Measurements from ENCODE around the gene PCDHGA1. TPM values are rescaled to one million over a fixed set of nuclear protein-coding genes. Genes with fewer than 3 reads are reported as not detected.

Gene PCDHGA1
- total RNA-seq, 2 donors from 2014 or later, result 0.31 TPM

GRCh38 chr5:141529002-141529401, 198.7 kb downstream of the PCDHGA1 start:
- DNase-seq, result no peak
- ATAC-seq, result no peak
- intact Hi-C loops (cut with DNase I, micrococcal nuclease), result loop anchor here in 1 of 2 donors (10.0 kb wide), 1 partner anchor 204 kb away; the partner anchor contains the start of gene TAF7

GRCh38 chr5:141529873-141530272, 199.6 kb downstream of the PCDHGA1 start:
- ATAC-seq, result no peak

GRCh38 chr5:141532726-141533125, 202.4 kb downstream of the PCDHGA1 start:
- ATAC-seq (no peak), DNase-seq (no peak)
- intact Hi-C loops (cut with DNase I, micrococcal nuclease), result no loop called here

More at GRCh38 chr5:141529873-141530272, 199.6 kb downstream of the PCDHGA1 start:
- no peak for DNase-seq
- intact Hi-C loops (cut with DNase I, micrococcal nuclease), result loop anchor here in 1 of 2 donors (10.0 kb wide), 1 partner anchor 205 kb away; the partner anchor contains the start of gene TAF7

- intact Hi-C loops (cut with DNase I, micrococcal nuclease), result no loop called here
Measured at GRCh38 chr5:141533897-141534296, 203.6 kb downstream of the PCDHGA1 start.

GRCh38 chr5:141534492-141535213, 204.3 kb downstream of the PCDHGA1 start:
- intact Hi-C loops (cut with DNase I, micrococcal nuclease), result no loop called here
- ATAC-seq, result no peak

More at GRCh38 chr5:141533897-141534296, 203.6 kb downstream of the PCDHGA1 start:
- no peak for ATAC-seq
- no peak for DNase-seq

GRCh38 chr5:141543053-141543452, 212.7 kb downstream of the PCDHGA1 start:
- intact Hi-C loops (cut with DNase I, micrococcal nuclease), result no loop called here
- ATAC-seq, result no peak

More at GRCh38 chr5:141534492-141535213, 204.3 kb downstream of the PCDHGA1 start:
- DNase-seq, result no peak

GRCh38 chr5:141547488-141547887, 217.2 kb downstream of the PCDHGA1 start:
- DNase-seq, result no peak
- no peak for ATAC-seq
- intact Hi-C loops (cut with DNase I, micrococcal nuclease), result no loop called here

More at GRCh38 chr5:141543053-141543452, 212.7 kb downstream of the PCDHGA1 start:
- DNase-seq, result no peak

GRCh38 chr5:141547921-141548320, 217.6 kb downstream of the PCDHGA1 start:
- no peak for DNase-seq
- intact Hi-C loops (cut with DNase I, micrococcal nuclease), result no loop called here
- ATAC-seq, result no peak

- ATAC-seq (peak; percentile 54), DNase-seq (peak; percentile 74 to 84)
- intact Hi-C loops (cut with DNase I, micrococcal nuclease), result no loop called here
Measured at GRCh38 chr5:141557681-141558136, 227.4 kb downstream of the PCDHGA1 start.

GRCh38 chr5:141558150-141558549, 227.8 kb downstream of the PCDHGA1 start:
- intact Hi-C loops (cut with DNase I, micrococcal nuclease), result no loop called here
- DNase-seq, result no peak
- no peak for ATAC-seq

- ATAC-seq (no peak), DNase-seq (no peak)
- intact Hi-C loops (cut with DNase I, micrococcal nuclease), result no loop called here
Measured at GRCh38 chr5:141559461-141559860, 229.1 kb downstream of the PCDHGA1 start.

- intact Hi-C loops (cut with DNase I, micrococcal nuclease), result loop anchor here in 1 of 2 donors (10.0 kb wide), 2 partner anchors 145 to 235 kb away; partner anchors contain the start of genes PCDHGA10, PCDHGB7 and TAF7
- DNase-seq (no peak), ATAC-seq (peak; percentile 49)
Measured at GRCh38 chr5:141560151-141560550, 229.8 kb downstream of the PCDHGA1 start.

- intact Hi-C loops (cut with DNase I, micrococcal nuclease), result loop anchor here in 1 of 2 donors (10.0 kb wide), 2 partner anchors 146 to 236 kb away; partner anchors contain the start of genes PCDHGA10, PCDHGB7 and TAF7
Measured at GRCh38 chr5:141560725-141561483, 230.6 kb downstream of the PCDHGA1 start.

More at GRCh38 chr5:141560725-141561483, 230.6 kb downstream of the PCDHGA1 start:
- ATAC-seq (peak; percentile 90), DNase-seq (peak; percentile 72 to 88)

Other genes starting within 250 kb of the PCDHGA1 start
- 1 to 10 TPM; 1.1 to 1.2 TPM for gene PCDHB2, start 235.9 kb upstream of the PCDHGA1 start, total RNA-seq
- gene PCDHB3, start 230.0 kb upstream of the PCDHGA1 start, total RNA-seq, result 1 to 10 TPM in 1 of 2 donors, under 1 TPM in 1; 0.73 to 1.4 TPM
- gene PCDHB4, start 208.7 kb upstream of the PCDHGA1 start, total RNA-seq, result under 1 TPM; 0.46 to 0.81 TPM
- under 1 TPM; 0.31 to 0.56 TPM for gene PCDHB5, start 195.3 kb upstream of the PCDHGA1 start, total RNA-seq
- gene PCDHB6, start 180.5 kb upstream of the PCDHGA1 start, total RNA-seq, result under 1 TPM in 1 of 2 donors, not detected in 1; 0.11 TPM
- under 1 TPM; 0.12 to 0.34 TPM for gene PCDHB7, start 157.9 kb upstream of the PCDHGA1 start, total RNA-seq
- under 1 TPM; 0.59 to 0.67 TPM for gene PCDHB8, start 152.7 kb upstream of the PCDHGA1 start, total RNA-seq
- gene PCDHB16, start 148.1 kb upstream of the PCDHGA1 start, total RNA-seq, result 1 to 10 TPM in 1 of 2 donors, under 1 TPM in 1; 0.34 to 1.2 TPM
- under 1 TPM; 0.34 to 0.61 TPM for gene PCDHB9, start 143.4 kb upstream of the PCDHGA1 start, total RNA-seq
- gene PCDHB10, start 138.2 kb upstream of the PCDHGA1 start, total RNA-seq, result under 1 TPM; 0.40 to 0.56 TPM
- 1 to 10 TPM in 1 of 2 donors, under 1 TPM in 1; 0.82 to 1.4 TPM for gene PCDHB11, start 130.9 kb upstream of the PCDHGA1 start, total RNA-seq
- gene PCDHB12, start 121.8 kb upstream of the PCDHGA1 start, total RNA-seq, result under 1 TPM; 0.24 to 0.42 TPM
- 1 to 10 TPM; 1.3 to 2.0 TPM for gene PCDHB13, start 116.6 kb upstream of the PCDHGA1 start, total RNA-seq
- 1 to 10 TPM; 1.2 to 1.7 TPM for gene PCDHB14, start 107.2 kb upstream of the PCDHGA1 start, total RNA-seq
- 1 to 10 TPM in 1 of 2 donors, under 1 TPM in 1; 0.49 to 1.1 TPM for gene PCDHB15, start 85.1 kb upstream of the PCDHGA1 start, total RNA-seq
- 1 to 10 TPM in 1 of 2 donors, under 1 TPM in 1; 0.95 to 1.4 TPM for gene SLC25A2, start 26.5 kb upstream of the PCDHGA1 start, total RNA-seq
- gene TAF7, start 9.7 kb upstream of the PCDHGA1 start, total RNA-seq, result 10 to 100 TPM; 52.3 to 66.1 TPM
- under 1 TPM; 0.31 to 0.75 TPM for gene PCDHGA2, start 8.2 kb downstream of the PCDHGA1 start, total RNA-seq
- gene PCDHGA3, start 13.3 kb downstream of the PCDHGA1 start, total RNA-seq, result under 1 TPM; 0.21 to 0.39 TPM
- 1 to 10 TPM in 1 of 2 donors, under 1 TPM in 1; 0.79 to 1.1 TPM for gene PCDHGB1, start 19.6 kb downstream of the PCDHGA1 start, total RNA-seq
- under 1 TPM; 0.37 to 0.84 TPM for gene PCDHGA4, start 24.5 kb downstream of the PCDHGA1 start, total RNA-seq
- gene PCDHGB2, start 29.5 kb downstream of the PCDHGA1 start, total RNA-seq, result 1 to 10 TPM; 1.6 to 1.7 TPM
- gene PCDHGA5, start 33.6 kb downstream of the PCDHGA1 start, total RNA-seq, result 1 to 10 TPM in 1 of 2 donors, under 1 TPM in 1; 0.70 to 1.5 TPM
- gene PCDHGB3, start 39.7 kb downstream of the PCDHGA1 start, total RNA-seq, result 1 to 10 TPM in 1 of 2 donors, under 1 TPM in 1; 0.98 to 1.5 TPM
- 1 to 10 TPM; 1.6 to 2.0 TPM for gene PCDHGA6, start 43.4 kb downstream of the PCDHGA1 start, total RNA-seq
- gene PCDHGA7, start 52.2 kb downstream of the PCDHGA1 start, total RNA-seq, result 1 to 10 TPM; 1.3 to 1.5 TPM
- gene PCDHGB4, start 57.2 kb downstream of the PCDHGA1 start, total RNA-seq, result 1 to 10 TPM in 1 of 2 donors, under 1 TPM in 1; 0.98 to 1.3 TPM
- gene PCDHGA8, start 62.1 kb downstream of the PCDHGA1 start, total RNA-seq, result under 1 TPM; 0.73 to 0.82 TPM
- 1 to 10 TPM; 3.4 to 4.0 TPM for gene PCDHGB5, start 67.4 kb downstream of the PCDHGA1 start, total RNA-seq
- 1 to 10 TPM; 1.6 to 2.6 TPM for gene PCDHGA9, start 72.3 kb downstream of the PCDHGA1 start, total RNA-seq
- 1 to 10 TPM; 1.9 to 2.2 TPM for gene PCDHGB6, start 77.5 kb downstream of the PCDHGA1 start, total RNA-seq
- 1 to 10 TPM; 2.8 to 5.3 TPM for gene PCDHGA10, start 82.5 kb downstream of the PCDHGA1 start, total RNA-seq
- gene PCDHGB7, start 87.2 kb downstream of the PCDHGA1 start, total RNA-seq, result 1 to 10 TPM; 3.0 to 4.2 TPM
- gene PCDHGA11, start 90.5 kb downstream of the PCDHGA1 start, total RNA-seq, result 1 to 10 TPM; 1.3 to 2.2 TPM
- gene PCDHGA12, start 100.0 kb downstream of the PCDHGA1 start, total RNA-seq, result 1 to 10 TPM; 1.8 to 2.0 TPM
- 10 to 100 TPM; 15.3 to 16.0 TPM for gene PCDHGC3, start 145.5 kb downstream of the PCDHGA1 start, total RNA-seq
- under 1 TPM; 0.64 to 0.92 TPM for gene PCDHGC4, start 154.5 kb downstream of the PCDHGA1 start, total RNA-seq
- gene PCDHGC5, start 158.6 kb downstream of the PCDHGA1 start, total RNA-seq, result under 1 TPM; 0.75 to 0.76 TPM